Measurements from ENCODE around the gene SMYD1. TPM values are rescaled to one million over a fixed set of nuclear protein-coding genes. Genes with fewer than 3 reads are reported as not detected.

SMYD1 gene
- total RNA-seq, 1 experiment from 2014 or later = not detected

DNA sequence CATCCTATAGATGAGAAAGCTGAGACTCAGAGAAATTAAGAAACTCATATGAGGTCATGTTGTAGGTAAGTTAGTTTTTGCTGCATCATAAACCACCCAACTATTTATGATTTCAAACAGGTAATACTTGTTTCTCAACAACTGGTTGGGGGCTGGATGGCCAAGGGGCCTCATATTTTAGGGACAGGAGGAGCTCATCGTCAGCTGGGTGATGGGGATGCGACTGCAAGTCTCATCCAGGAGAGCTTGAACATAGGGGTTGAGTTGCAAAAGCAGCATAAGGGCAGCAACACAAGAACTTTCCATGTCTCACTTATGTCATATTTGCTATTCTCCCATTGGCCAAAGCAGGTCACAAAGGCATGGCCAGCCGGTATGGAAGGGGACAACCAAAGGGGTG, 47.6 kb upstream of the SMYD1 start:
- intact Hi-C loops (cut with micrococcal nuclease) = no loop called here
- Histone ChIP-seq H3K27ac (ENCODE audit: low read depth, low read length) (no peak overlapping the region), H3K9me3 (ENCODE audit: control insufficient read depth in 1 of 2, insufficient read depth in 1 of 2, low read depth in 1 of 2, low read length in 2 of 2) (no peaks in the 10 kb centered on the region), H3K4me1 (ENCODE audit: control insufficient read depth in 1 of 2, insufficient read depth in 2 of 2, low read length in 2 of 2) (peaks cover 0 to 18% of the 10 kb centered on the region in 2 experiments; a peak in 3 of 4 replicates), H3K4me2 (ENCODE audit: low read length) (no peak overlapping the region), H3K27me3 (ENCODE audit: insufficient read depth, low read length) (no peaks in the 10 kb centered on the region), H4K20me1 (ENCODE audit: insufficient read depth) (no peaks in the 10 kb centered on the region), H3K79me2 (ENCODE audit: insufficient read depth, low read length) (no peaks in the 10 kb centered on the region), H3K4me3 (replicated peaks in 1 of 2; ENCODE audit: low read depth in 1 of 2, low read length in 2 of 2) (no peak overlapping the region), H3K36me3 (ENCODE audit: control insufficient read depth in 1 of 2, insufficient read depth in 2 of 2, low read length in 2 of 2) (no peaks in the 10 kb centered on the region), H3K9ac (ENCODE audit: low read length) (no peak overlapping the region), H2AFZ (ENCODE audit: low read depth, low read length, poor library complexity, severe bottlenecking) (no peak overlapping the region), H3K9me2 (ENCODE audit: insufficient read depth) (no peaks in the 10 kb centered on the region)
- POLR2A ChIA-PET = no interaction called here
- BruUV-seq (replicated peaks) = no TSS peak
- CTCF ChIA-PET = no interaction called here
- no peak for DNase-seq (ENCODE audit: low read depth, low spot score)
- RAD21 ChIA-PET (ENCODE audit: low non-redundant PET in 1 of 2, low total read pairs in 2 of 2, uncharacterized antibody in 2 of 2, unreplicated experiment in 2 of 2) = no interaction called here
- TF ChIP-seq CEBPB (IDR thresholded peaks at IDR 0.05; ENCODE audit: low read depth) (no peak), EGR1 (IDR thresholded peaks at IDR 0.05; ENCODE audit: low read depth) (no peak), TCF7L2 (IDR thresholded peaks at IDR 0.05; ENCODE audit: borderline replicate concordance, extremely low read depth, insufficient read depth, insufficient read length) (no peak), EZH2 (IDR thresholded peaks at IDR 0.05) (no peak), YY1 (IDR thresholded peaks at IDR 0.05; ENCODE audit: extremely low read depth, insufficient replicate concordance, low read depth, low read length) (no peak), RAD21 (IDR thresholded peaks at IDR 0.05; ENCODE audit: low read depth) (no peak), SRF (IDR thresholded peaks at IDR 0.05; ENCODE audit: low read depth) (no peak), FOSL1 (IDR thresholded peaks at IDR 0.05; ENCODE audit: low read depth) (no peak), JUND (IDR thresholded peaks at IDR 0.05) (no peak)
- TF ChIP-seq, protein P1, sequence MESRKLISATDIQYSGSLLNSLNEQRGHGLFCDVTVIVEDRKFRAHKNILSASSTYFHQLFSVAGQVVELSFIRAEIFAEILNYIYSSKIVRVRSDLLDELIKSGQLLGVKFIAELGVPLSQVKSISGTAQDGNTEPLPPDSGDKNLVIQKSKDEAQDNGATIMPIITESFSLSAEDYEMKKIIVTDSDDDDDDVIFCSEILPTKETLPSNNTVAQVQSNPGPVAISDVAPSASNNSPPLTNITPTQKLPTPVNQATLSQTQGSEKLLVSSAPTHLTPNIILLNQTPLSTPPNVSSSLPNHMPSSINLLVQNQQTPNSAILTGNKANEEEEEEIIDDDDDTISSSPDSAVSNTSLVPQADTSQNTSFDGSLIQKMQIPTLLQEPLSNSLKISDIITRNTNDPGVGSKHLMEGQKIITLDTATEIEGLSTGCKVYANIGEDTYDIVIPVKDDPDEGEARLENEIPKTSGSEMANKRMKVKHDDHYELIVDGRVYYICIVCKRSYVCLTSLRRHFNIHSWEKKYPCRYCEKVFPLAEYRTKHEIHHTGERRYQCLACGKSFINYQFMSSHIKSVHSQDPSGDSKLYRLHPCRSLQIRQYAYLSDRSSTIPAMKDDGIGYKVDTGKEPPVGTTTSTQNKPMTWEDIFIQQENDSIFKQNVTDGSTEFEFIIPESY (IDR thresholded peaks at IDR 0.05; ENCODE audit: extremely low read depth, insufficient replicate concordance, low read length) = no peak
- TF ChIP-seq, protein P2, sequence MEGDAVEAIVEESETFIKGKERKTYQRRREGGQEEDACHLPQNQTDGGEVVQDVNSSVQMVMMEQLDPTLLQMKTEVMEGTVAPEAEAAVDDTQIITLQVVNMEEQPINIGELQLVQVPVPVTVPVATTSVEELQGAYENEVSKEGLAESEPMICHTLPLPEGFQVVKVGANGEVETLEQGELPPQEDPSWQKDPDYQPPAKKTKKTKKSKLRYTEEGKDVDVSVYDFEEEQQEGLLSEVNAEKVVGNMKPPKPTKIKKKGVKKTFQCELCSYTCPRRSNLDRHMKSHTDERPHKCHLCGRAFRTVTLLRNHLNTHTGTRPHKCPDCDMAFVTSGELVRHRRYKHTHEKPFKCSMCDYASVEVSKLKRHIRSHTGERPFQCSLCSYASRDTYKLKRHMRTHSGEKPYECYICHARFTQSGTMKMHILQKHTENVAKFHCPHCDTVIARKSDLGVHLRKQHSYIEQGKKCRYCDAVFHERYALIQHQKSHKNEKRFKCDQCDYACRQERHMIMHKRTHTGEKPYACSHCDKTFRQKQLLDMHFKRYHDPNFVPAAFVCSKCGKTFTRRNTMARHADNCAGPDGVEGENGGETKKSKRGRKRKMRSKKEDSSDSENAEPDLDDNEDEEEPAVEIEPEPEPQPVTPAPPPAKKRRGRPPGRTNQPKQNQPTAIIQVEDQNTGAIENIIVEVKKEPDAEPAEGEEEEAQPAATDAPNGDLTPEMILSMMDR (IDR thresholded peaks at IDR 0.05 in 2 of 3, conservative IDR thresholded peaks at IDR 0.05 in 1 of 3; ENCODE audit: borderline replicate concordance in 1 of 3, insufficient read depth in 1 of 3, low read depth in 2 of 3, low read length in 2 of 3) = no peak
- no peak for ATAC-seq

All from HCT116 (cell line).